ENCODE results near the gene CUL1. TPM values are rescaled to one million over a fixed set of nuclear protein-coding genes. Genes with fewer than 3 reads are reported as not detected.

Gene CUL1
- total RNA-seq, 1 experiment from 2014 or later, result 37.8 TPM

- H3K36me3 Mint-ChIP-seq (ENCODE audit: insufficient read depth, unreplicated experiment), result peaks cover 25% of the 10 kb centered on the region
Measured at GRCh38 chr7:148819697-148820360, 121.1 kb downstream of the CUL1 start.

GRCh38 chr7:148821422-148821821, 122.7 kb downstream of the CUL1 start:
- TF ChIP-seq CTCF (IDR thresholded peaks at IDR 0.05; ENCODE audit: unreplicated experiment), result no peak
- H3K4me3 Mint-ChIP-seq (ENCODE audit: low read depth, unreplicated experiment), result no peak overlapping the region
- DNase-seq, result no peak
- no TSS peak for BruUV-seq (replicated peaks)
- H3K4me1 Mint-ChIP-seq (ENCODE audit: low read depth, unreplicated experiment), result no peaks in the 10 kb centered on the region
- no peak overlapping the region for H3K27ac Mint-ChIP-seq (ENCODE audit: unreplicated experiment)
- CTCF ChIA-PET, result interaction anchor here (0.7 kb wide), 1 partner anchor 177 kb away, joined by 8 read pairs; no protein-coding TSS in a partner anchor
- intact Hi-C loops (cut with micrococcal nuclease; ENCODE audit: unreplicated experiment), result no loop called here
- no peaks in the 10 kb centered on the region for H3K9me3 Mint-ChIP-seq (ENCODE audit: low read depth, unreplicated experiment)
- no peaks in the 10 kb centered on the region for H3K27me3 Mint-ChIP-seq (ENCODE audit: unreplicated experiment)
- H3K36me3 Mint-ChIP-seq (ENCODE audit: insufficient read depth, unreplicated experiment), result peaks cover 25% of the 10 kb centered on the region

More at GRCh38 chr7:148819697-148820360, 121.1 kb downstream of the CUL1 start:
- H3K4me1 Mint-ChIP-seq (ENCODE audit: low read depth, unreplicated experiment), result no peaks in the 10 kb centered on the region
- H3K27ac Mint-ChIP-seq (ENCODE audit: unreplicated experiment), result no peak overlapping the region
- no TSS peak for BruUV-seq (replicated peaks)
- TF ChIP-seq CTCF (IDR thresholded peaks at IDR 0.05; ENCODE audit: unreplicated experiment), result no peak
- CTCF ChIA-PET, result no interaction called here
- H3K9me3 Mint-ChIP-seq (ENCODE audit: low read depth, unreplicated experiment), result no peaks in the 10 kb centered on the region
- no peak overlapping the region for H3K4me3 Mint-ChIP-seq (ENCODE audit: low read depth, unreplicated experiment)
- H3K27me3 Mint-ChIP-seq (ENCODE audit: unreplicated experiment), result no peaks in the 10 kb centered on the region
- DNase-seq, result no peak
- intact Hi-C loops (cut with micrococcal nuclease; ENCODE audit: unreplicated experiment), result loop anchor here (5.0 kb wide), 1 partner anchor 142 kb away; no protein-coding TSS in a partner anchor

GRCh38 chr7:148824864-148825263, 126.2 kb downstream of the CUL1 start:
- Mint-ChIP-seq H3K27ac (ENCODE audit: unreplicated experiment) (no peak overlapping the region), H3K4me1 (ENCODE audit: low read depth, unreplicated experiment) (no peaks in the 10 kb centered on the region), H3K27me3 (ENCODE audit: unreplicated experiment) (no peaks in the 10 kb centered on the region), H3K9me3 (ENCODE audit: low read depth, unreplicated experiment) (no peaks in the 10 kb centered on the region), H3K36me3 (ENCODE audit: insufficient read depth, unreplicated experiment) (peaks cover 11% of the 10 kb centered on the region), H3K4me3 (ENCODE audit: low read depth, unreplicated experiment) (no peak overlapping the region)
- no peak for DNase-seq
- no peak for TF ChIP-seq CTCF (IDR thresholded peaks at IDR 0.05; ENCODE audit: unreplicated experiment)
- intact Hi-C loops (cut with micrococcal nuclease; ENCODE audit: unreplicated experiment), result no loop called here
- no TSS peak for BruUV-seq (replicated peaks)
- CTCF ChIA-PET, result no interaction called here

- Mint-ChIP-seq H3K9me3 (ENCODE audit: low read depth, unreplicated experiment) (no peaks in the 10 kb centered on the region), H3K27ac (ENCODE audit: unreplicated experiment) (no peak overlapping the region), H3K27me3 (ENCODE audit: unreplicated experiment) (no peaks in the 10 kb centered on the region), H3K4me1 (ENCODE audit: low read depth, unreplicated experiment) (no peaks in the 10 kb centered on the region), H3K36me3 (ENCODE audit: insufficient read depth, unreplicated experiment) (peaks cover 11% of the 10 kb centered on the region), H3K4me3 (ENCODE audit: low read depth, unreplicated experiment) (no peak overlapping the region)
- CTCF ChIA-PET, result no interaction called here
- DNase-seq, result no peak
- intact Hi-C loops (cut with micrococcal nuclease; ENCODE audit: unreplicated experiment), result no loop called here
- no TSS peak for BruUV-seq (replicated peaks)
- no peak for TF ChIP-seq CTCF (IDR thresholded peaks at IDR 0.05; ENCODE audit: unreplicated experiment)
Measured at GRCh38 chr7:148825338-148825737, 126.6 kb downstream of the CUL1 start.

All from Calu3 (cell line).